ENCODE measurements around the gene DST. TPM values are rescaled to one million over a fixed set of nuclear protein-coding genes. Genes with fewer than 3 reads are reported as not detected.

DST gene
- total RNA-seq, 1 donor from 2014 or later, result 243 TPM

GRCh38 chr6:56527934-56528333, 114.8 kb downstream of the DST start:
- intact Hi-C loops (cut with DNase I), result no loop called here
- DNase-seq (ENCODE audit: missing footprints) (no peak), ATAC-seq (no peak)

GRCh38 chr6:56526860-56527544, 115.7 kb downstream of the DST start:
- DNase-seq (ENCODE audit: missing footprints) (no peak), ATAC-seq (no peak)
- intact Hi-C loops (cut with DNase I), result no loop called here

- ATAC-seq (no peak), DNase-seq (ENCODE audit: missing footprints) (no peak)
- intact Hi-C loops (cut with DNase I), result no loop called here
These were observed 116.5 kb downstream of the DST start for GRCh38 chr6:56525974-56526789.

- intact Hi-C loops (cut with DNase I), result no loop called here
- ATAC-seq (peak; percentile 53), DNase-seq (ENCODE audit: missing footprints) (no peak)
These were observed 117.6 kb downstream of the DST start for GRCh38 chr6:56524891-56525703.

GRCh38 chr6:56522495-56523270, 120.0 kb downstream of the DST start:
- DNase-seq (ENCODE audit: missing footprints) (no peak), ATAC-seq (no peak)
- intact Hi-C loops (cut with DNase I), result no loop called here

- intact Hi-C loops (cut with DNase I), result no loop called here
- no peak for DNase-seq (ENCODE audit: missing footprints)
- no peak for ATAC-seq
These were observed 120.7 kb downstream of the DST start for GRCh38 chr6:56521976-56522375.

GRCh38 chr6:56521454-56521853, 121.2 kb downstream of the DST start:
- DNase-seq (ENCODE audit: missing footprints), result no peak
- ATAC-seq, result no peak
- intact Hi-C loops (cut with DNase I), result no loop called here

- ATAC-seq (no peak), DNase-seq (ENCODE audit: missing footprints) (no peak)
- intact Hi-C loops (cut with DNase I), result no loop called here
These were observed 122.5 kb downstream of the DST start for GRCh38 chr6:56520218-56520617.

GRCh38 chr6:56518995-56519767, 123.5 kb downstream of the DST start:
- ATAC-seq, result no peak
- intact Hi-C loops (cut with DNase I), result no loop called here
- DNase-seq (ENCODE audit: missing footprints), result no peak

- ATAC-seq, result peak; percentile 44
- intact Hi-C loops (cut with DNase I), result no loop called here
- no peak for DNase-seq (ENCODE audit: missing footprints)
These were observed 125.4 kb downstream of the DST start for GRCh38 chr6:56517155-56517745.

GRCh38 chr6:56516003-56516402, 126.7 kb downstream of the DST start:
- intact Hi-C loops (cut with DNase I), result no loop called here
- DNase-seq (ENCODE audit: missing footprints) (no peak), ATAC-seq (no peak)

- intact Hi-C loops (cut with DNase I), result no loop called here
- ATAC-seq, result no peak
- DNase-seq (ENCODE audit: missing footprints), result no peak
These were observed 127.4 kb downstream of the DST start for GRCh38 chr6:56515081-56515905.

- intact Hi-C loops (cut with DNase I), result no loop called here
- ATAC-seq (peak; percentile 58), DNase-seq (ENCODE audit: missing footprints) (no peak)
These were observed 128.3 kb downstream of the DST start for GRCh38 chr6:56514395-56514794.

- intact Hi-C loops (cut with DNase I), result no loop called here
- ATAC-seq, result no peak
- no peak for DNase-seq (ENCODE audit: missing footprints)
These were observed 129.1 kb downstream of the DST start for GRCh38 chr6:56513631-56514030.

GRCh38 chr6:56511591-56511990, 131.1 kb downstream of the DST start:
- no peak for ATAC-seq
- intact Hi-C loops (cut with DNase I), result no loop called here

GRCh38 chr6:56510984-56511531, 131.6 kb downstream of the DST start:
- peak; percentile 88 for ATAC-seq
- intact Hi-C loops (cut with DNase I), result no loop called here
- DNase-seq (ENCODE audit: missing footprints), result peak; percentile 57

More at GRCh38 chr6:56511591-56511990, 131.1 kb downstream of the DST start:
- DNase-seq (ENCODE audit: missing footprints), result no peak
